HCT116 (cell line): ENCODE data around the gene ADGRF4. TPM values are rescaled to one million over a fixed set of nuclear protein-coding genes. Genes with fewer than 3 reads are reported as not detected.

Experiments used
- ATAC-seq: fragments of 200-7000 bp; cut with Tn5 transposase; 2 replicates; pipeline ENCODE4 v1.9.1; 2020; ENCODE audit warnings: mild to moderate bottlenecking, moderate library complexity
- BruUV-seq: library from RNA; stranded (reverse); fragments of 400-500 nt; replicated peaks from 2 replicates; lab custom pipeline; 2021; lab: Mats Ljungman, UMichigan
- CTCF ChIA-PET: fragments of 300-600 bp; sonication (Branson Sonifier 250); formaldehyde crosslinking; loops from one replicate; lab custom pipeline; 2021; ENCODE audit warnings: antibody characterized with exemption; lab: Charles Lee
- POLR2A ChIA-PET: fragments of 300-600, 350-600 bp; sonication (Branson Sonifier 250); formaldehyde crosslinking; loops from one replicate; lab custom pipeline; 2021; ENCODE audit warnings: antibody characterized with exemption; lab: Charles Lee
- RAD21 ChIA-PET, 2 experiments: fragments of 300-600 bp; sonication (Branson Sonifier 250); formaldehyde crosslinking; loops; one replicate each; lab custom pipeline; 2023; ENCODE audit warnings: low total read pairs in 2 of 2; ENCODE audit not compliant: uncharacterized antibody in 2 of 2, unreplicated experiment in 2 of 2, low non-redundant PET in 1 of 2; lab: Charles Lee
- DNase-seq: peaks from one replicate; pipeline ENCODE4 v3.0.0-alpha.2; 2010; ENCODE audit warnings: low read depth, low spot score
- H2AFZ ChIP-seq: fragments of 200-600 bp; shearing (Covaris generic), sonication (generic); 2 replicates; pipeline ENCODE4 v1.6.1; 2017; ENCODE audit warnings: low read depth, mixed run types, mixed read lengths, antibody characterized with exemption, low read length; ENCODE audit not compliant: poor library complexity, severe bottlenecking
- H3K27ac ChIP-seq: 2 replicates; pipeline ENCODE4 v1.5.1; 2012; ENCODE audit warnings: low read depth, low read length
- H3K27me3 ChIP-seq: fragments of 200-600 bp; sonication (generic); 2 replicates; pipeline ENCODE4 v1.6.1; 2016; ENCODE audit warnings: mixed run types, low read length, mixed read lengths; ENCODE audit not compliant: insufficient read depth
- H3K36me3 ChIP-seq, 2 experiments: fragments of 200-500 bp in 1 of 2; fragments of 200-600 bp in 1 of 2; sonication (Bioruptor generic) in 1 of 2; sonication (generic) in 1 of 2; 2 replicates each; pipeline versions ENCODE4 v1.5.1 to v1.6.1; 2014 to 2016; ENCODE audit warnings: low read length in 2 of 2, inconsistent platforms in 1 of 2, mixed read lengths in 1 of 2, mixed run types in 1 of 2; ENCODE audit not compliant: insufficient read depth in 2 of 2, control insufficient read depth in 1 of 2
- H3K4me1 ChIP-seq, 2 experiments: fragments of 200-600 bp in 1 of 2; sonication (generic) in 1 of 2; 2 replicates each; pipeline versions ENCODE4 v1.5.1 to v1.6.1; 2012 to 2017; ENCODE audit warnings: low read length in 2 of 2, inconsistent platforms in 1 of 2, mild to moderate bottlenecking in 1 of 2, mixed read lengths in 1 of 2, mixed run types in 1 of 2, moderate library complexity in 1 of 2; ENCODE audit not compliant: insufficient read depth in 2 of 2, control insufficient read depth in 1 of 2
- H3K4me2 ChIP-seq: fragments of 200-600 bp; sonication (generic); 2 replicates; pipeline ENCODE4 v1.6.1; 2017; ENCODE audit warnings: mixed run types, low read length, mixed read lengths
- H3K4me3 ChIP-seq, 2 experiments: fragments of 200-600 bp in 1 of 2; sonication (generic) in 1 of 2; replicated peaks in 1 of 2; 2 replicates each; pipeline ENCODE4 v1.5.1; 2011 to 2016; ENCODE audit warnings: low read length in 2 of 2, control low read depth in 1 of 2, low read depth in 1 of 2, mild to moderate bottlenecking in 1 of 2, mixed read lengths in 1 of 2, mixed run types in 1 of 2
- H3K79me2 ChIP-seq: fragments of 200-600 bp; sonication (generic); 2 replicates; pipeline ENCODE4 v1.6.1; 2017; ENCODE audit warnings: mild to moderate bottlenecking, mixed run types, low read length, moderate library complexity, mixed read lengths; ENCODE audit not compliant: insufficient read depth
- H3K9ac ChIP-seq: fragments of 200-600 bp; sonication (generic); 2 replicates; pipeline ENCODE4 v1.6.1; 2016; ENCODE audit warnings: low read length, mixed read lengths
- H3K9me2 ChIP-seq: fragments of 200-600 bp; sonication (generic), shearing (Covaris generic); 2 replicates; pipeline ENCODE4 v1.6.1; 2017; ENCODE audit warnings: mixed run types, mild to moderate bottlenecking, moderate library complexity; ENCODE audit not compliant: insufficient read depth
- H3K9me3 ChIP-seq, 2 experiments: fragments of 200-500 bp in 1 of 2; fragments of 200-600 bp in 1 of 2; sonication (Bioruptor generic) in 1 of 2; sonication (generic) in 1 of 2; 2 replicates each; pipeline ENCODE4 v1.6.1; 2014 to 2017; ENCODE audit warnings: low read length in 2 of 2, mixed read lengths in 2 of 2, inconsistent platforms in 1 of 2, low read depth in 1 of 2, mild to moderate bottlenecking in 1 of 2, mixed run types in 1 of 2, moderate library complexity in 1 of 2; ENCODE audit not compliant: control insufficient read depth in 1 of 2, insufficient read depth in 1 of 2
- H4K20me1 ChIP-seq: fragments of 200-600 bp; sonication (generic), shearing (Covaris generic); 2 replicates; pipeline ENCODE4 v1.6.1; 2017; ENCODE audit warnings: mixed run types, mild to moderate bottlenecking, moderate library complexity; ENCODE audit not compliant: insufficient read depth
- CEBPB ChIP-seq: IDR thresholded peaks from 2 replicates; pipeline ENCODE4 v1.6.1; 2012; ENCODE audit warnings: low read depth
- EGR1 ChIP-seq: IDR thresholded peaks from 2 replicates; pipeline ENCODE4 v1.6.1; 2012; ENCODE audit warnings: low read depth
- ELF1 ChIP-seq: IDR thresholded peaks from 2 replicates; pipeline ENCODE4 v1.6.1; 2012; ENCODE audit warnings: low read depth, borderline replicate concordance
- FOSL1 ChIP-seq: IDR thresholded peaks from 2 replicates; pipeline ENCODE4 v1.6.1; 2012; ENCODE audit warnings: low read depth
- POLR2A ChIP-seq: IDR thresholded peaks from 2 replicates; pipeline ENCODE4 v1.7.0; 2011; ENCODE audit warnings: borderline replicate concordance; ENCODE audit not compliant: insufficient read depth, insufficient read length; ENCODE audit errors: extremely low read depth
- POLR2AphosphoS5 ChIP-seq: IDR thresholded peaks from 2 replicates; pipeline ENCODE4 v1.6.1; 2011; ENCODE audit warnings: mild to moderate bottlenecking, low read depth, low read length, moderate library complexity
- SRF ChIP-seq: IDR thresholded peaks from 2 replicates; pipeline ENCODE4 v1.6.1; 2012; ENCODE audit warnings: low read depth
- TCF7L2 ChIP-seq: IDR thresholded peaks from 2 replicates; pipeline ENCODE4 v1.7.0; 2011; ENCODE audit warnings: borderline replicate concordance, inconsistent platforms; ENCODE audit not compliant: insufficient read depth, insufficient read length; ENCODE audit errors: extremely low read depth
- YY1 ChIP-seq: IDR thresholded peaks from 2 replicates; pipeline ENCODE4 v1.6.1; 2011; ENCODE audit warnings: low read length, low read depth, moderate library complexity, mild to moderate bottlenecking; ENCODE audit not compliant: insufficient replicate concordance; ENCODE audit errors: extremely low read depth
- ZFX ChIP-seq: fragments of 450-650 bp; IDR thresholded peaks from 2 replicates; pipeline ENCODE4 v1.6.1; 2017
- ZNF274 ChIP-seq: fragments of 200-500 bp; sonication (Bioruptor generic); IDR thresholded peaks from 2 replicates; pipeline ENCODE4 v1.6.1; 2014; ENCODE audit warnings: mild to moderate bottlenecking, low read depth, low read length, inconsistent platforms
- intact Hi-C: fragments of 100-400 bp; cut with micrococcal nuclease; formaldehyde crosslinking; loops from 2 replicates; pipeline ENCODE4 v1.10.0; 2022
- total RNA-seq: library from RNA; stranded (reverse); gene quantifications from one replicate; pipeline ENCODE4 v1.2.1, GENCODE V29; 2021; ENCODE audit not compliant: unreplicated experiment
- TF ChIP-seq, protein P1 (sequence below): IDR thresholded peaks from 2 replicates; pipeline ENCODE4 v1.6.1; 2012
- TF ChIP-seq, protein P2 (sequence below): IDR thresholded peaks from 2 replicates; pipeline ENCODE4 v1.6.1; 2011; ENCODE audit warnings: mild to moderate bottlenecking, low read length, moderate library complexity; ENCODE audit not compliant: insufficient replicate concordance; ENCODE audit errors: extremely low read depth
- TF ChIP-seq, protein P3 (sequence below): IDR thresholded peaks from 2 replicates; pipeline ENCODE4 v1.6.1; 2012; ENCODE audit warnings: low read depth

Gene ADGRF4
- total RNA-seq, 1 experiment from 2014 or later: not detected

DNA sequence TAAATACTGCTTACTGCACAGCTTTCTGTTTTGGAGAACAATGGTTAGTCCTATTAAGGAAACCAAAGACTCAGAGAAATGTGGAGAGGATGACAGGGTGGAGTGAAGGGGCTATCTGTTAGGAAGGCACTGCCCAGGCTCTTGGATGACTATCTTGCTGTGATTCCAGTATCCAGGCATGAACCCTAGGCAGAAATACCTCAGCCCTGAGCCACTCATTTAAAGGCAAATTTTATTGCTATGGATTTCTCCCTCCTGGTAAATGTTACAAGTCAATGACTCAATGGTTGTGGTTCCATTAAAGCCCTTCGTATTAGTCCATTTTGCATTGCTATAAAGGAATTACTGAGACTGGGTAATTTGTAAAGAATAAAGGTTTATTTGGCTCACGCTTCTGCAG lies 25.9 kb downstream of the ADGRF4 start:
- no peaks in the 10 kb centered on the region for H3K9me3 ChIP-seq
- ChIA-PET RAD21 (no interaction called here), CTCF (no interaction called here), POLR2A (no interaction called here)
- no peaks in the 10 kb centered on the region for H3K79me2 ChIP-seq
- H3K27ac ChIP-seq: no peak overlapping the region
- no peak overlapping the region for H3K4me2 ChIP-seq
- intact Hi-C loops: no loop called here
- ATAC-seq (no peak), DNase-seq (no peak)
- H3K27me3 ChIP-seq: no peaks in the 10 kb centered on the region
- TF ChIP-seq FOSL1 (no peak), YY1 (no peak), ZFX (no peak), CEBPB (no peak)
- TF ChIP-seq, protein P1, sequence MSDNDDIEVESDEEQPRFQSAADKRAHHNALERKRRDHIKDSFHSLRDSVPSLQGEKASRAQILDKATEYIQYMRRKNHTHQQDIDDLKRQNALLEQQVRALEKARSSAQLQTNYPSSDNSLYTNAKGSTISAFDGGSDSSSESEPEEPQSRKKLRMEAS: no peak
- H3K36me3 ChIP-seq: no peaks in the 10 kb centered on the region
- BruUV-seq: no TSS peak
- H4K20me1 ChIP-seq: no peaks in the 10 kb centered on the region
- H2AFZ ChIP-seq: no peak overlapping the region
- no peaks in the 10 kb centered on the region for H3K9me2 ChIP-seq
- no peak overlapping the region for H3K4me3 ChIP-seq
- H3K9ac ChIP-seq: no peak overlapping the region
- H3K4me1 ChIP-seq: peaks cover 0 to 6% of the 10 kb centered on the region in 2 experiments; a peak in 1 of 4 replicates

DNA sequence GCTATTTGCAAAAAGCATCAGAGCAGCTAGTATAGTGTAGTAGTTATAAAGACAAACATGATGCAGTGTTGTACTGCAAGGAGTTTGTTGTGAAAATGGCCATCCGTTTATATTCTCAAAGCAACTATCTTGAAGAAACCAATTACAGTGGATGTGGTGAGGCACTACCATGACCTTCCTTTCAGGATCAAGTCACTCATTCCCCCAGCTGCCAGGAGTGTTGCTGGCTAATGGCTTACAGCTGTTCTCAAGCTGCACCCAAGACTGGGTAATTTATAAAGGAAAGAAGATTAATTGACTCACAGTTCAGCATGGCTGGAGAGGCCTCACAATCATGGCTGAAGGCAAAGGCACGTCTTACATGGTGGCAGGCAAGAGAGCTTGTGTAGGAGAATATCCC lies 29.0 kb downstream of the ADGRF4 start:
- Histone ChIP-seq H2AFZ (no peak overlapping the region), H3K4me3 (no peak overlapping the region), H3K9ac (no peak overlapping the region), H3K79me2 (no peaks in the 10 kb centered on the region), H3K27ac (no peak overlapping the region), H3K9me2 (no peaks in the 10 kb centered on the region), H3K27me3 (no peaks in the 10 kb centered on the region), H3K9me3 (no peaks in the 10 kb centered on the region), H3K4me2 (no peak overlapping the region), H3K36me3 (no peaks in the 10 kb centered on the region), H4K20me1 (no peaks in the 10 kb centered on the region), H3K4me1 (peaks cover 0 to 9% of the 10 kb centered on the region in 2 experiments; a peak in 1 of 4 replicates)
- intact Hi-C loops: no loop called here
- ChIA-PET POLR2A (no interaction called here), RAD21 (no interaction called here), CTCF (interaction anchor here (1.0 kb wide), 1 partner anchor 96 kb away, joined by 3 read pairs; no protein-coding TSS in a partner anchor)
- no peak for DNase-seq
- TF ChIP-seq EGR1 (no peak), POLR2A (no peak), ZNF274 (no peak), SRF (no peak), POLR2AphosphoS5 (no peak), ELF1 (no peak), CEBPB (no peak), TCF7L2 (no peak)
- TF ChIP-seq, protein P2, sequence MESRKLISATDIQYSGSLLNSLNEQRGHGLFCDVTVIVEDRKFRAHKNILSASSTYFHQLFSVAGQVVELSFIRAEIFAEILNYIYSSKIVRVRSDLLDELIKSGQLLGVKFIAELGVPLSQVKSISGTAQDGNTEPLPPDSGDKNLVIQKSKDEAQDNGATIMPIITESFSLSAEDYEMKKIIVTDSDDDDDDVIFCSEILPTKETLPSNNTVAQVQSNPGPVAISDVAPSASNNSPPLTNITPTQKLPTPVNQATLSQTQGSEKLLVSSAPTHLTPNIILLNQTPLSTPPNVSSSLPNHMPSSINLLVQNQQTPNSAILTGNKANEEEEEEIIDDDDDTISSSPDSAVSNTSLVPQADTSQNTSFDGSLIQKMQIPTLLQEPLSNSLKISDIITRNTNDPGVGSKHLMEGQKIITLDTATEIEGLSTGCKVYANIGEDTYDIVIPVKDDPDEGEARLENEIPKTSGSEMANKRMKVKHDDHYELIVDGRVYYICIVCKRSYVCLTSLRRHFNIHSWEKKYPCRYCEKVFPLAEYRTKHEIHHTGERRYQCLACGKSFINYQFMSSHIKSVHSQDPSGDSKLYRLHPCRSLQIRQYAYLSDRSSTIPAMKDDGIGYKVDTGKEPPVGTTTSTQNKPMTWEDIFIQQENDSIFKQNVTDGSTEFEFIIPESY: no peak
- TF ChIP-seq, protein P1: no peak
- TF ChIP-seq, protein P3, sequence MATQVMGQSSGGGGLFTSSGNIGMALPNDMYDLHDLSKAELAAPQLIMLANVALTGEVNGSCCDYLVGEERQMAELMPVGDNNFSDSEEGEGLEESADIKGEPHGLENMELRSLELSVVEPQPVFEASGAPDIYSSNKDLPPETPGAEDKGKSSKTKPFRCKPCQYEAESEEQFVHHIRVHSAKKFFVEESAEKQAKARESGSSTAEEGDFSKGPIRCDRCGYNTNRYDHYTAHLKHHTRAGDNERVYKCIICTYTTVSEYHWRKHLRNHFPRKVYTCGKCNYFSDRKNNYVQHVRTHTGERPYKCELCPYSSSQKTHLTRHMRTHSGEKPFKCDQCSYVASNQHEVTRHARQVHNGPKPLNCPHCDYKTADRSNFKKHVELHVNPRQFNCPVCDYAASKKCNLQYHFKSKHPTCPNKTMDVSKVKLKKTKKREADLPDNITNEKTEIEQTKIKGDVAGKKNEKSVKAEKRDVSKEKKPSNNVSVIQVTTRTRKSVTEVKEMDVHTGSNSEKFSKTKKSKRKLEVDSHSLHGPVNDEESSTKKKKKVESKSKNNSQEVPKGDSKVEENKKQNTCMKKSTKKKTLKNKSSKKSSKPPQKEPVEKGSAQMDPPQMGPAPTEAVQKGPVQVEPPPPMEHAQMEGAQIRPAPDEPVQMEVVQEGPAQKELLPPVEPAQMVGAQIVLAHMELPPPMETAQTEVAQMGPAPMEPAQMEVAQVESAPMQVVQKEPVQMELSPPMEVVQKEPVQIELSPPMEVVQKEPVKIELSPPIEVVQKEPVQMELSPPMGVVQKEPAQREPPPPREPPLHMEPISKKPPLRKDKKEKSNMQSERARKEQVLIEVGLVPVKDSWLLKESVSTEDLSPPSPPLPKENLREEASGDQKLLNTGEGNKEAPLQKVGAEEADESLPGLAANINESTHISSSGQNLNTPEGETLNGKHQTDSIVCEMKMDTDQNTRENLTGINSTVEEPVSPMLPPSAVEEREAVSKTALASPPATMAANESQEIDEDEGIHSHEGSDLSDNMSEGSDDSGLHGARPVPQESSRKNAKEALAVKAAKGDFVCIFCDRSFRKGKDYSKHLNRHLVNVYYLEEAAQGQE: no peak
- no peak for ATAC-seq
- BruUV-seq: no TSS peak
